ENCODE data around the gene IL17RA. TPM values are rescaled to one million over a fixed set of nuclear protein-coding genes. Genes with fewer than 3 reads are reported as not detected.
A peak's percentile ranks its signal among the peaks of the same experiment; 100 is the strongest.
"Not testable (repeated sequence)": the region's sequence is repeated elsewhere in the genome, so short reads cannot be mapped to it uniquely, and the experiment has no call there.

Gene IL17RA
- total RNA-seq = 6.1 TPM in 2 replicates

GRCh38 chr22:17084554-17085276, at the start of gene IL17RA:
Gene IL17RA (plus strand): TSS chr22:17085000. CDS start chr22:17085092, 92 bp downstream.
- DNase-seq = peak; percentile 86

- DNase-seq = no peak
Measured at GRCh38 chr22:17035246-17035645, 49.6 kb upstream of the IL17RA start.

GRCh38 chr22:17035976-17036841, 48.6 kb upstream of the IL17RA start:
- not testable (repeated sequence) for DNase-seq

GRCh38 chr22:17036842-17037711, 47.7 kb upstream of the IL17RA start:
- not testable (repeated sequence) for DNase-seq

GRCh38 chr22:17043521-17043920, 41.3 kb upstream of the IL17RA start:
- DNase-seq = no peak

- no peak for DNase-seq
Measured at GRCh38 chr22:17046566-17047348, 38.0 kb upstream of the IL17RA start.

GRCh38 chr22:17047656-17048055, 37.1 kb upstream of the IL17RA start:
- no peak for DNase-seq

GRCh38 chr22:17056058-17056457, 28.7 kb upstream of the IL17RA start:
- DNase-seq = no peak

- no peak for DNase-seq
Measured at GRCh38 chr22:17056807-17057206, 28.0 kb upstream of the IL17RA start.

- DNase-seq = peak; percentile 89
Measured at GRCh38 chr22:17057959-17058814, 26.6 kb upstream of the IL17RA start.

GRCh38 chr22:17060126-17060525, 24.7 kb upstream of the IL17RA start:
- DNase-seq = no peak

GRCh38 chr22:17063411-17064106, 21.2 kb upstream of the IL17RA start:
- peak; percentile 93 for DNase-seq

GRCh38 chr22:17064498-17065100, 20.2 kb upstream of the IL17RA start:
- no peak for DNase-seq

GRCh38 chr22:17065433-17065832, 19.4 kb upstream of the IL17RA start:
- no peak for DNase-seq

- no peak for DNase-seq
Measured at GRCh38 chr22:17072877-17073276, 11.9 kb upstream of the IL17RA start.

- DNase-seq = peak; percentile 33
Measured at GRCh38 chr22:17074648-17075002, 10.2 kb upstream of the IL17RA start.

- DNase-seq = no peak
Measured at GRCh38 chr22:17077255-17077654, 7.5 kb upstream of the IL17RA start.

GRCh38 chr22:17079572-17079971, 5.2 kb upstream of the IL17RA start:
- no peak for DNase-seq

- no peak for DNase-seq
Measured at GRCh38 chr22:17083255-17083654, 1.5 kb upstream of the IL17RA start.

Measured in dermis blood vessel endothelial cell (primary cell).